ENCODE results near the gene MYG1.

Gene MYG1

DNA sequence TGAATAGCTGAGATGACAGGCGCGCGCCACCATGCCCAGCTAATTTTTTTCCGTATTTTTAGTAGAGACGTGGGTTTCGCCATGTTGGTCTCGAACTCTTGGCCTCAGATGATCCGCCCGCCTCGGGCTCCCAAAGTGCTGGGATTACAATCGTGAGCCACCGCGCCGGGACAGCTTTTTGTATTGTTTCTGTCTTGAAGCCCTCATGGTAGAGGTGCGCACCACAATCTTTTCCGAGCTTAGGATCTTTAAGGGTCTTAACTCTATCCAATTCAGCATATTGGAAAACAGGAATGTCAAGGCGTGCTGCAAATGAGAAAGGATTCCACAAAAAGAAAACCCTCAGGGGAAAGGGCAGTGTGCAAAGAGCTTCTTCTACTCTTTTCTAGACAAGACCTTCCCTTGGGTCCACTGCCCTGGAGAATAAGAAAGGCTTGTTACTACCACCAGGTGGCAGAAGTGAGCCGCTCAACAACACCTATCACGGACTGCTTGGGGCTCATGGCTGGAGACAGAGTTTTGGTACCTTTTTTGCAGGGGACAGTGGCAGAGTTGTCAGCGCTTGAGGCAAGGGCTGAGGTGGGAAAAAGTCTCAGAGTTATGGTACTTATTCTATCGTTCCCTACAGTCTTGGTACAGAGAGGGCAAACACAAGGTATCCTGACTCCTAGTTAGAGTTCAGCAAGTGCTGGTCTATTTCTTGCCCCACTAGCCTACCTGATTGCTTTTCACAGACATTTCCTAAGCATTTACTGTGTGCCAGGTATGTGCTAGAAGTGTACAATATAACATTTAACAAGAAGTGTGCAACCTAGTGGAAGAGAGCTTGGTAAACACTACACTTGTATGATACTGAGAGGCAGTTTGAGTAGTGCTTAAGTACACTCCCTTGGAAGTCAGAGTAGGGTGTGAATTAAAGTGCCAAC is 53.1 kb downstream of the MYG1 start (continued):
- TF ChIP-seq, protein P1, sequence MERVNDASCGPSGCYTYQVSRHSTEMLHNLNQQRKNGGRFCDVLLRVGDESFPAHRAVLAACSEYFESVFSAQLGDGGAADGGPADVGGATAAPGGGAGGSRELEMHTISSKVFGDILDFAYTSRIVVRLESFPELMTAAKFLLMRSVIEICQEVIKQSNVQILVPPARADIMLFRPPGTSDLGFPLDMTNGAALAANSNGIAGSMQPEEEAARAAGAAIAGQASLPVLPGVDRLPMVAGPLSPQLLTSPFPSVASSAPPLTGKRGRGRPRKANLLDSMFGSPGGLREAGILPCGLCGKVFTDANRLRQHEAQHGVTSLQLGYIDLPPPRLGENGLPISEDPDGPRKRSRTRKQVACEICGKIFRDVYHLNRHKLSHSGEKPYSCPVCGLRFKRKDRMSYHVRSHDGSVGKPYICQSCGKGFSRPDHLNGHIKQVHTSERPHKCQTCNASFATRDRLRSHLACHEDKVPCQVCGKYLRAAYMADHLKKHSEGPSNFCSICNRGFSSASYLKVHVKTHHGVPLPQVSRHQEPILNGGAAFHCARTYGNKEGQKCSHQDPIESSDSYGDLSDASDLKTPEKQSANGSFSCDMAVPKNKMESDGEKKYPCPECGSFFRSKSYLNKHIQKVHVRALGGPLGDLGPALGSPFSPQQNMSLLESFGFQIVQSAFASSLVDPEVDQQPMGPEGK (tag by site-specific recombination; IDR thresholded peaks at IDR 0.05): 0 out of 2 replicates have a peak, but pooled peaks have one; percentile 8
- TF ChIP-seq ZNF404 (tag by site-specific recombination; IDR thresholded peaks at IDR 0.05): no peak
- no peak for TF ChIP-seq ZNF239 (tag by site-specific recombination; IDR thresholded peaks at IDR 0.05)
- TF ChIP-seq, protein P2, sequence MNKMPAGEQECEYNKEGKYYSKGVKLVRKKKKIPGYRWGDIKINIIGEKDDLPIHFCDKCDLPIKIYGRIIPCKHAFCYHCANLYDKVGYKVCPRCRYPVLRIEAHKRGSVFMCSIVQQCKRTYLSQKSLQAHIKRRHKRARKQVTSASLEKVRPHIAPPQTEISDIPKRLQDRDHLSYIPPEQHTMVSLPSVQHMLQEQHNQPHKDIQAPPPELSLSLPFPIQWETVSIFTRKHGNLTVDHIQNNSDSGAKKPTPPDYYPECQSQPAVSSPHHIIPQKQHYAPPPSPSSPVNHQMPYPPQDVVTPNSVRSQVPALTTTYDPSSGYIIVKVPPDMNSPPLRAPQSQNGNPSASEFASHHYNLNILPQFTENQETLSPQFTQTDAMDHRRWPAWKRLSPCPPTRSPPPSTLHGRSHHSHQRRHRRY (tag by site-specific recombination; IDR thresholded peaks at IDR 0.05): no peak
- TF ChIP-seq, protein P3, sequence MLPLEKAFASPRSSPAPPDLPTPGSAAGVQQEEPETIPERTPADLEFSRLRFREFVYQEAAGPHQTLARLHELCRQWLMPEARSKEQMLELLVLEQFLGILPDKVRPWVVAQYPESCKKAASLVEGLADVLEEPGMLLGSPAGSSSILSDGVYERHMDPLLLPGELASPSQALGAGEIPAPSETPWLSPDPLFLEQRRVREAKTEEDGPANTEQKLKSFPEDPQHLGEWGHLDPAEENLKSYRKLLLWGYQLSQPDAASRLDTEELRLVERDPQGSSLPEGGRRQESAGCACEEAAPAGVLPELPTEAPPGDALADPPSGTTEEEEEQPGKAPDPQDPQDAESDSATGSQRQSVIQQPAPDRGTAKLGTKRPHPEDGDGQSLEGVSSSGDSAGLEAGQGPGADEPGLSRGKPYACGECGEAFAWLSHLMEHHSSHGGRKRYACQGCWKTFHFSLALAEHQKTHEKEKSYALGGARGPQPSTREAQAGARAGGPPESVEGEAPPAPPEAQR (tag by site-specific recombination; IDR thresholded peaks at IDR 0.05): no peak
- TF ChIP-seq ZNF324 (tag by site-specific recombination; IDR thresholded peaks at IDR 0.05): no peak
- TF ChIP-seq ZEB2 (tag by site-specific recombination; IDR thresholded peaks at IDR 0.05): peak; percentile 56
- 0 out of 2 replicates have a peak, but pooled peaks have one; percentile 49 for TF ChIP-seq ZNF561 (tag by site-specific recombination; IDR thresholded peaks at IDR 0.05; ENCODE audit: borderline replicate concordance)
- no peak for TF ChIP-seq ZNF394 (tag by site-specific recombination; IDR thresholded peaks at IDR 0.05; ENCODE audit: borderline replicate concordance)
- no peak for TF ChIP-seq ZNF785 (tag by site-specific recombination; IDR thresholded peaks at IDR 0.05)
- TF ChIP-seq, protein P4, sequence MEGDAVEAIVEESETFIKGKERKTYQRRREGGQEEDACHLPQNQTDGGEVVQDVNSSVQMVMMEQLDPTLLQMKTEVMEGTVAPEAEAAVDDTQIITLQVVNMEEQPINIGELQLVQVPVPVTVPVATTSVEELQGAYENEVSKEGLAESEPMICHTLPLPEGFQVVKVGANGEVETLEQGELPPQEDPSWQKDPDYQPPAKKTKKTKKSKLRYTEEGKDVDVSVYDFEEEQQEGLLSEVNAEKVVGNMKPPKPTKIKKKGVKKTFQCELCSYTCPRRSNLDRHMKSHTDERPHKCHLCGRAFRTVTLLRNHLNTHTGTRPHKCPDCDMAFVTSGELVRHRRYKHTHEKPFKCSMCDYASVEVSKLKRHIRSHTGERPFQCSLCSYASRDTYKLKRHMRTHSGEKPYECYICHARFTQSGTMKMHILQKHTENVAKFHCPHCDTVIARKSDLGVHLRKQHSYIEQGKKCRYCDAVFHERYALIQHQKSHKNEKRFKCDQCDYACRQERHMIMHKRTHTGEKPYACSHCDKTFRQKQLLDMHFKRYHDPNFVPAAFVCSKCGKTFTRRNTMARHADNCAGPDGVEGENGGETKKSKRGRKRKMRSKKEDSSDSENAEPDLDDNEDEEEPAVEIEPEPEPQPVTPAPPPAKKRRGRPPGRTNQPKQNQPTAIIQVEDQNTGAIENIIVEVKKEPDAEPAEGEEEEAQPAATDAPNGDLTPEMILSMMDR (tag by site-specific recombination; IDR thresholded peaks at IDR 0.05): peak; percentile 71; the same call in 1 of the 2 replicates
- TF ChIP-seq ZNF555 (tag by site-specific recombination; conservative IDR thresholded peaks at IDR 0.05): no peak
- TF ChIP-seq ZNF366 (tag by site-specific recombination; conservative IDR thresholded peaks at IDR 0.05): no peak
- no peak for TF ChIP-seq MYNN (tag by site-specific recombination; IDR thresholded peaks at IDR 0.05; ENCODE audit: borderline replicate concordance)
- TF ChIP-seq ZFP41 (tag by site-specific recombination; IDR thresholded peaks at IDR 0.05; ENCODE audit: borderline replicate concordance): no peak
- TF ChIP-seq, protein P5, sequence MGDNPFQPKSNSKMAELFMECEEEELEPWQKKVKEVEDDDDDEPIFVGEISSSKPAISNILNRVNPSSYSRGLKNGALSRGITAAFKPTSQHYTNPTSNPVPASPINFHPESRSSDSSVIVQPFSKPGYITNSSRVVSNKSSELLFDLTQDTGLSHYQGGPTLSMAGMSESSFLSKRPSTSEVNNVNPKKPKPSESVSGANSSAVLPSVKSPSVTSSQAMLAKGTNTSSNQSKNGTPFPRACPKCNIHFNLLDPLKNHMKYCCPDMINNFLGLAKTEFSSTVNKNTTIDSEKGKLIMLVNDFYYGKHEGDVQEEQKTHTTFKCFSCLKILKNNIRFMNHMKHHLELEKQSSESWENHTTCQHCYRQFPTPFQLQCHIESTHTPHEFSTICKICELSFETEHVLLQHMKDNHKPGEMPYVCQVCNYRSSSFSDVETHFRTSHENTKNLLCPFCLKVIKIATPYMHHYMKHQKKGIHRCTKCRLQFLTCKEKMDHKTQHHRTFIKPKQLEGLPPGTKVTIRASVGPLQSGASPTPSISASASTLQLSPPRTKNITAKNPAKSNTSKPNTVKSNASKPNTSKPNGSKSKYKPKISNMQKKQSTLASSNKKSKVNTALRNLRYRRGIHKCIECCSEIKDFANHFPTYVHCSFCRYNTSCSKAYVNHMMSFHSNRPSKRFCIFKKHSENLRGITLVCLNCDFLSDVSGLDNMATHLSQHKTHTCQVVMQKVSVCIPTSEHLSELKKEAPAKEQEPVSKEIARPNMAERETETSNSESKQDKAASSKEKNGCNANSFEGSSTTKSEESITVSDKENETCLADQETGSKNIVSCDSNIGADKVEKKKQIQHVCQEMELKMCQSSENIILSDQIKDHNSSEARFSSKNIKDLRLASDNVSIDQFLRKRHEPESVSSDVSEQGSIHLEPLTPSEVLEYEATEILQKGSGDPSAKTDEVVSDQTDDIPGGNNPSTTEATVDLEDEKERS (tag by site-specific recombination; IDR thresholded peaks at IDR 0.05): no peak
- no peak for TF ChIP-seq ZNF514 (tag by site-specific recombination; IDR thresholded peaks at IDR 0.05)
- TF ChIP-seq MZF1 (tag by site-specific recombination; IDR thresholded peaks at IDR 0.05; ENCODE audit: borderline replicate concordance): no peak
- TF ChIP-seq, protein P6, sequence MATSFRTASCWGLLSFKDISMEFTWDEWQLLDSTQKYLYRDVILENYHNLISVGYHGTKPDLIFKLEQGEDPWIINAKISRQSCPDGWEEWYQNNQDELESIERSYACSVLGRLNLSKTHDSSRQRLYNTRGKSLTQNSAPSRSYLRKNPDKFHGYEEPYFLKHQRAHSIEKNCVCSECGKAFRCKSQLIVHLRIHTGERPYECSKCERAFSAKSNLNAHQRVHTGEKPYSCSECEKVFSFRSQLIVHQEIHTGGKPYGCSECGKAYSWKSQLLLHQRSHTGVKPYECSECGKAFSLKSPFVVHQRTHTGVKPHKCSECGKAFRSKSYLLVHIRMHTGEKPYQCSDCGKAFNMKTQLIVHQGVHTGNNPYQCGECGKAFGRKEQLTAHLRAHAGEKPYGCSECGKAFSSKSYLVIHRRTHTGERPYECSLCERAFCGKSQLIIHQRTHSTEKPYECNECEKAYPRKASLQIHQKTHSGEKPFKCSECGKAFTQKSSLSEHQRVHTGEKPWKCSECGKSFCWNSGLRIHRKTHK (tag by site-specific recombination; IDR thresholded peaks at IDR 0.05): no peak
- no peak; the same call in 1 of the 2 replicates for TF ChIP-seq PRDM1 (tag by site-specific recombination; IDR thresholded peaks at IDR 0.05)
- no peak for TF ChIP-seq SP7 (tag by site-specific recombination; IDR thresholded peaks at IDR 0.05)
- TF ChIP-seq, protein P7, sequence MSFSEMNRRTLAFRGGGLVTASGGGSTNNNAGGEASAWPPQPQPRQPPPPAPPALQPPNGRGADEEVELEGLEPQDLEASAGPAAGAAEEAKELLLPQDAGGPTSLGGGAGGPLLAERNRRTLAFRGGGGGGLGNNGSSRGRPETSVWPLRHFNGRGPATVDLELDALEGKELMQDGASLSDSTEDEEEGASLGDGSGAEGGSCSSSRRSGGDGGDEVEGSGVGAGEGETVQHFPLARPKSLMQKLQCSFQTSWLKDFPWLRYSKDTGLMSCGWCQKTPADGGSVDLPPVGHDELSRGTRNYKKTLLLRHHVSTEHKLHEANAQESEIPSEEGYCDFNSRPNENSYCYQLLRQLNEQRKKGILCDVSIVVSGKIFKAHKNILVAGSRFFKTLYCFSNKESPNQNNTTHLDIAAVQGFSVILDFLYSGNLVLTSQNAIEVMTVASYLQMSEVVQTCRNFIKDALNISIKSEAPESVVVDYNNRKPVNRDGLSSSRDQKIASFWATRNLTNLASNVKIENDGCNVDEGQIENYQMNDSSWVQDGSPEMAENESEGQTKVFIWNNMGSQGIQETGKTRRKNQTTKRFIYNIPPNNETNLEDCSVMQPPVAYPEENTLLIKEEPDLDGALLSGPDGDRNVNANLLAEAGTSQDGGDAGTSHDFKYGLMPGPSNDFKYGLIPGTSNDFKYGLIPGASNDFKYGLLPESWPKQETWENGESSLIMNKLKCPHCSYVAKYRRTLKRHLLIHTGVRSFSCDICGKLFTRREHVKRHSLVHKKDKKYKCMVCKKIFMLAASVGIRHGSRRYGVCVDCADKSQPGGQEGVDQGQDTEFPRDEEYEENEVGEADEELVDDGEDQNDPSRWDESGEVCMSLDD (tag by site-specific recombination; IDR thresholded peaks at IDR 0.05): no peak
- peak; percentile 90; the same call in 1 of the 2 replicates for TF ChIP-seq ZNF664 (tag by site-specific recombination; IDR thresholded peaks at IDR 0.05)
- no peak for TF ChIP-seq ZNF707 (tag by site-specific recombination; IDR thresholded peaks at IDR 0.05)

Data from HEK293 (cell line).